Measurements from ENCODE around the gene IFITM10.

- TF ChIP-seq, protein P1, sequence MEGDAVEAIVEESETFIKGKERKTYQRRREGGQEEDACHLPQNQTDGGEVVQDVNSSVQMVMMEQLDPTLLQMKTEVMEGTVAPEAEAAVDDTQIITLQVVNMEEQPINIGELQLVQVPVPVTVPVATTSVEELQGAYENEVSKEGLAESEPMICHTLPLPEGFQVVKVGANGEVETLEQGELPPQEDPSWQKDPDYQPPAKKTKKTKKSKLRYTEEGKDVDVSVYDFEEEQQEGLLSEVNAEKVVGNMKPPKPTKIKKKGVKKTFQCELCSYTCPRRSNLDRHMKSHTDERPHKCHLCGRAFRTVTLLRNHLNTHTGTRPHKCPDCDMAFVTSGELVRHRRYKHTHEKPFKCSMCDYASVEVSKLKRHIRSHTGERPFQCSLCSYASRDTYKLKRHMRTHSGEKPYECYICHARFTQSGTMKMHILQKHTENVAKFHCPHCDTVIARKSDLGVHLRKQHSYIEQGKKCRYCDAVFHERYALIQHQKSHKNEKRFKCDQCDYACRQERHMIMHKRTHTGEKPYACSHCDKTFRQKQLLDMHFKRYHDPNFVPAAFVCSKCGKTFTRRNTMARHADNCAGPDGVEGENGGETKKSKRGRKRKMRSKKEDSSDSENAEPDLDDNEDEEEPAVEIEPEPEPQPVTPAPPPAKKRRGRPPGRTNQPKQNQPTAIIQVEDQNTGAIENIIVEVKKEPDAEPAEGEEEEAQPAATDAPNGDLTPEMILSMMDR (conservative IDR thresholded peaks at IDR 0.05; ENCODE audit: low read depth, low read length) = no peak
- TF ChIP-seq EZH2 (IDR thresholded peaks at IDR 0.05; ENCODE audit: borderline replicate concordance, low read depth, low read length, poor library complexity, severe bottlenecking) = no peak
These were observed 36.1 kb upstream of the IFITM10 start for GRCh38 chr11:1786466-1786865.

All from A673 (cell line).